Panc1 (cell line): ENCODE results near the gene ZBTB7A.

Experiments
- POLR2AphosphoS5 ChIP-seq: IDR thresholded peaks from 2 replicates; pipeline ENCODE4 v1.6.1; 2012; ENCODE audit warnings: mild to moderate bottlenecking, low read depth, low read length, moderate library complexity
- SIN3A ChIP-seq: IDR thresholded peaks from 2 replicates; pipeline ENCODE4 v1.6.1; 2012; ENCODE audit warnings: low read depth, mild to moderate bottlenecking, low read length, moderate library complexity, borderline replicate concordance; ENCODE audit not compliant: insufficient read depth
- TCF7L2 ChIP-seq: IDR thresholded peaks from 2 replicates; pipeline ENCODE4 v1.6.1; 2011; ENCODE audit warnings: mild to moderate bottlenecking, low read depth, low read length, inconsistent platforms
- TF ChIP-seq, protein P1 (sequence below): fragments of 450-650 bp; IDR thresholded peaks from 2 replicates; pipeline ENCODE4 v1.5.1; 2017; ENCODE audit warnings: mild to moderate bottlenecking

GRCh38 chr19:4037301-4037949 is 29.3 kb downstream of the ZBTB7A start:
- TF ChIP-seq, protein P1, sequence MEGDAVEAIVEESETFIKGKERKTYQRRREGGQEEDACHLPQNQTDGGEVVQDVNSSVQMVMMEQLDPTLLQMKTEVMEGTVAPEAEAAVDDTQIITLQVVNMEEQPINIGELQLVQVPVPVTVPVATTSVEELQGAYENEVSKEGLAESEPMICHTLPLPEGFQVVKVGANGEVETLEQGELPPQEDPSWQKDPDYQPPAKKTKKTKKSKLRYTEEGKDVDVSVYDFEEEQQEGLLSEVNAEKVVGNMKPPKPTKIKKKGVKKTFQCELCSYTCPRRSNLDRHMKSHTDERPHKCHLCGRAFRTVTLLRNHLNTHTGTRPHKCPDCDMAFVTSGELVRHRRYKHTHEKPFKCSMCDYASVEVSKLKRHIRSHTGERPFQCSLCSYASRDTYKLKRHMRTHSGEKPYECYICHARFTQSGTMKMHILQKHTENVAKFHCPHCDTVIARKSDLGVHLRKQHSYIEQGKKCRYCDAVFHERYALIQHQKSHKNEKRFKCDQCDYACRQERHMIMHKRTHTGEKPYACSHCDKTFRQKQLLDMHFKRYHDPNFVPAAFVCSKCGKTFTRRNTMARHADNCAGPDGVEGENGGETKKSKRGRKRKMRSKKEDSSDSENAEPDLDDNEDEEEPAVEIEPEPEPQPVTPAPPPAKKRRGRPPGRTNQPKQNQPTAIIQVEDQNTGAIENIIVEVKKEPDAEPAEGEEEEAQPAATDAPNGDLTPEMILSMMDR = no peak
- no peak for TF ChIP-seq POLR2AphosphoS5
- no peak for TF ChIP-seq SIN3A
- TF ChIP-seq TCF7L2 = no peak
